Measurements from ENCODE around the gene DIS3L2. TPM values are rescaled to one million over a fixed set of nuclear protein-coding genes. Genes with fewer than 3 reads are reported as not detected.

The DIS3L2 gene
- total and polyA plus RNA-seq, 2 experiments from 2014 or later, result 15.2 to 25.3 TPM

DNA sequence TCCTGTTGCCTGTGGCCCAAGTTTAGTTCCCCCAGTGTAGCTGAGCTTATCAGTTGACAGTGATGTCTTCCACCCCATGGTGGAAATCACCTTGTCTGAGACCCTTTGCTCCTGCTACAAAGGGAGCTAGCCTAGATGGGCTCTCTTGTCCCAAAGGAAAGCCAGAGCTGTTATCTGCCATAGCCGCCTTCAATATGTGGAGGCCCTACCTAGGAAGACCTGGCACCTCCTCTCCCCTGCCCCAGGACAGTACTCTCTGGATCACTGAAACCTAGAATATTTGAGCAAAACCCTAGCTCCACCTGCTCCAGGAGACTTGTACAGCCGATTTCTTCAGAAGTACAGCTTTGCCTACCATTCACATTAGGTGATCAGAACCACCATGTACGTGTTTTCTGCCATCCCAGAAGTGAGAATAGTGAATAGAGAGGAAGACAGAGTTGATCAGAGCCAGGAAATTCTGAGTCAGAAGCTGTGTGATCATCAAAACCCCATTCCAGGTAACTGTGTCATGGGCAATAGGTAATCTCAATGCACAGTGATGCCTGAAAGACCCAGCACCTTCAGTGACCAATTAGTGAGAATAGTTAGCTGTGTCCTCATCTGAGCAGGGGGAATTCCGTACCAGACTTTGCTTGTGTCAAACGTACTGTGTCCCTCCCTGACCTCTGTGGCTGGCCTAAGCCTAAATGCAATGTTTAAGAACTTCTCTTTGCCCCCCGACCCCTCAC lies 278.6 kb downstream of the DIS3L2 start:
- H2AFZ ChIP-seq, result no peak overlapping the region
- Mint-ChIP-seq H3K4me3 (no peak overlapping the region), H3K27me3 (ENCODE audit: insufficient read depth, low read depth, poor library complexity) (no peaks in the 10 kb centered on the region), H3K27ac (no peak overlapping the region), H3K36me3 (ENCODE audit: low read depth) (no peaks in the 10 kb centered on the region), H3K9me3 (no peaks in the 10 kb centered on the region), H3K4me1 (peaks cover 8% of the 10 kb centered on the region; the same call in 2 of the 3 replicates)
- no peak overlapping the region for H3K4me3 ChIP-seq
- H3K79me2 ChIP-seq (replicated peaks; ENCODE audit: insufficient read depth), result no peaks in the 10 kb centered on the region
- no peak for DNase-seq (ENCODE audit: low spot score)
- no peaks in the 10 kb centered on the region for H3K4me1 ChIP-seq (ENCODE audit: insufficient read depth)
- H3K27me3 ChIP-seq (ENCODE audit: insufficient read depth), result no peaks in the 10 kb centered on the region
- TF ChIP-seq EZH2phosphoT487 (IDR thresholded peaks at IDR 0.05; ENCODE audit: unreplicated experiment), result no peak
- TF ChIP-seq CREB1 (CRISPR knock-in tag; IDR thresholded peaks at IDR 0.05; ENCODE audit: low read depth), result no peak
- TF ChIP-seq, protein P1, sequence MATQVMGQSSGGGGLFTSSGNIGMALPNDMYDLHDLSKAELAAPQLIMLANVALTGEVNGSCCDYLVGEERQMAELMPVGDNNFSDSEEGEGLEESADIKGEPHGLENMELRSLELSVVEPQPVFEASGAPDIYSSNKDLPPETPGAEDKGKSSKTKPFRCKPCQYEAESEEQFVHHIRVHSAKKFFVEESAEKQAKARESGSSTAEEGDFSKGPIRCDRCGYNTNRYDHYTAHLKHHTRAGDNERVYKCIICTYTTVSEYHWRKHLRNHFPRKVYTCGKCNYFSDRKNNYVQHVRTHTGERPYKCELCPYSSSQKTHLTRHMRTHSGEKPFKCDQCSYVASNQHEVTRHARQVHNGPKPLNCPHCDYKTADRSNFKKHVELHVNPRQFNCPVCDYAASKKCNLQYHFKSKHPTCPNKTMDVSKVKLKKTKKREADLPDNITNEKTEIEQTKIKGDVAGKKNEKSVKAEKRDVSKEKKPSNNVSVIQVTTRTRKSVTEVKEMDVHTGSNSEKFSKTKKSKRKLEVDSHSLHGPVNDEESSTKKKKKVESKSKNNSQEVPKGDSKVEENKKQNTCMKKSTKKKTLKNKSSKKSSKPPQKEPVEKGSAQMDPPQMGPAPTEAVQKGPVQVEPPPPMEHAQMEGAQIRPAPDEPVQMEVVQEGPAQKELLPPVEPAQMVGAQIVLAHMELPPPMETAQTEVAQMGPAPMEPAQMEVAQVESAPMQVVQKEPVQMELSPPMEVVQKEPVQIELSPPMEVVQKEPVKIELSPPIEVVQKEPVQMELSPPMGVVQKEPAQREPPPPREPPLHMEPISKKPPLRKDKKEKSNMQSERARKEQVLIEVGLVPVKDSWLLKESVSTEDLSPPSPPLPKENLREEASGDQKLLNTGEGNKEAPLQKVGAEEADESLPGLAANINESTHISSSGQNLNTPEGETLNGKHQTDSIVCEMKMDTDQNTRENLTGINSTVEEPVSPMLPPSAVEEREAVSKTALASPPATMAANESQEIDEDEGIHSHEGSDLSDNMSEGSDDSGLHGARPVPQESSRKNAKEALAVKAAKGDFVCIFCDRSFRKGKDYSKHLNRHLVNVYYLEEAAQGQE (IDR thresholded peaks at IDR 0.05; ENCODE audit: unreplicated experiment), result no peak
- TF ChIP-seq ZNF331 (CRISPR knock-in tag; IDR thresholded peaks at IDR 0.05; ENCODE audit: low read depth), result no peak
- TF ChIP-seq JUNB (IDR thresholded peaks at IDR 0.05; ENCODE audit: unreplicated experiment), result no peak
- no peak for TF ChIP-seq POLR2AphosphoS5 (IDR thresholded peaks at IDR 0.05; ENCODE audit: low read depth)
- no peak for TF ChIP-seq ZNF114 (CRISPR knock-in tag; IDR thresholded peaks at IDR 0.05)
- TF ChIP-seq STAT1 (IDR thresholded peaks at IDR 0.05; ENCODE audit: unreplicated experiment), result no peak
- H4K20me1 ChIP-seq (replicated peaks; ENCODE audit: insufficient read depth), result no peaks in the 10 kb centered on the region
- H3F3A ChIP-seq (replicated peaks; ENCODE audit: low read depth), result no peaks in the 10 kb centered on the region
- ATAC-seq, result no peak
- no peaks in the 10 kb centered on the region for H3K9me2 ChIP-seq (ENCODE audit: insufficient read depth)
- H3K27ac ChIP-seq (ENCODE audit: low read depth), result no peak overlapping the region
- H3K36me3 ChIP-seq (ENCODE audit: insufficient read depth), result no peaks in the 10 kb centered on the region
- H3K4me2 ChIP-seq, result no peak overlapping the region

DNA sequence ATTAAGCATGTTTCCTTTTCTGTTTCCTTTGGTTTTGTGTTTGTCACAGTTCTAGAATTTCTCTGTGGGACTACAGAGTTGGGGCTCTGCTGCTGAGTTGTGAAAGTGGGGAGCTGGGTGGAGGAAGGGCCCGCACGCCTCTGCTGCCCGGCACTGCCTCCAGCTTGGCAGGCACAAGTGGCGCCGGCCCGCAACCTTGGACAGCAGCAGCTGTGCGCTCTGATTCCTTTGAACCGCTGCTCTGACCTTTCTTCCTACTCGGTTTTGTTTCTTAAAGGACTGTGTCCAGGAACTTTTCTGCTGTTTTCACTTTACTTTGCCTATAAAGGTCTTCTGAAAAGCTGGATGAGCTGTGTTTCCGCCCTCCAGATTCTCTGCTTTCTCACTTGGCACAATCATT lies 279.4 kb downstream of the DIS3L2 start:
- no peaks in the 10 kb centered on the region for H3K9me3 Mint-ChIP-seq
- ATAC-seq (peak; percentile 65), DNase-seq (ENCODE audit: low spot score) (peak; percentile 32)
- H4K20me1 ChIP-seq (replicated peaks; ENCODE audit: insufficient read depth), result no peaks in the 10 kb centered on the region
- no peaks in the 10 kb centered on the region for H3K36me3 Mint-ChIP-seq (ENCODE audit: low read depth)
- H3K9me2 ChIP-seq (ENCODE audit: insufficient read depth), result no peaks in the 10 kb centered on the region
- no peaks in the 10 kb centered on the region for H3K79me2 ChIP-seq (replicated peaks; ENCODE audit: insufficient read depth)
- no peak overlapping the region for H3K27ac ChIP-seq (ENCODE audit: low read depth)
- no peaks in the 10 kb centered on the region for H3K27me3 Mint-ChIP-seq (ENCODE audit: insufficient read depth, low read depth, poor library complexity)
- no peaks in the 10 kb centered on the region for H3K27me3 ChIP-seq (ENCODE audit: insufficient read depth)
- no peaks in the 10 kb centered on the region for H3K36me3 ChIP-seq (ENCODE audit: insufficient read depth)
- H2AFZ ChIP-seq, result no peak overlapping the region
- H3K4me1 ChIP-seq (ENCODE audit: insufficient read depth), result no peaks in the 10 kb centered on the region
- H3K4me3 Mint-ChIP-seq, result no peak overlapping the region
- H3K4me2 ChIP-seq, result no peak overlapping the region
- H3K4me1 Mint-ChIP-seq, result peaks cover 4% of the 10 kb centered on the region; the same call in 2 of the 3 replicates
- H3K27ac Mint-ChIP-seq, result no peak overlapping the region
- H3K4me3 ChIP-seq, result no peak overlapping the region
- H3F3A ChIP-seq (replicated peaks; ENCODE audit: low read depth), result no peaks in the 10 kb centered on the region
- TF ChIP-seq, protein P2, sequence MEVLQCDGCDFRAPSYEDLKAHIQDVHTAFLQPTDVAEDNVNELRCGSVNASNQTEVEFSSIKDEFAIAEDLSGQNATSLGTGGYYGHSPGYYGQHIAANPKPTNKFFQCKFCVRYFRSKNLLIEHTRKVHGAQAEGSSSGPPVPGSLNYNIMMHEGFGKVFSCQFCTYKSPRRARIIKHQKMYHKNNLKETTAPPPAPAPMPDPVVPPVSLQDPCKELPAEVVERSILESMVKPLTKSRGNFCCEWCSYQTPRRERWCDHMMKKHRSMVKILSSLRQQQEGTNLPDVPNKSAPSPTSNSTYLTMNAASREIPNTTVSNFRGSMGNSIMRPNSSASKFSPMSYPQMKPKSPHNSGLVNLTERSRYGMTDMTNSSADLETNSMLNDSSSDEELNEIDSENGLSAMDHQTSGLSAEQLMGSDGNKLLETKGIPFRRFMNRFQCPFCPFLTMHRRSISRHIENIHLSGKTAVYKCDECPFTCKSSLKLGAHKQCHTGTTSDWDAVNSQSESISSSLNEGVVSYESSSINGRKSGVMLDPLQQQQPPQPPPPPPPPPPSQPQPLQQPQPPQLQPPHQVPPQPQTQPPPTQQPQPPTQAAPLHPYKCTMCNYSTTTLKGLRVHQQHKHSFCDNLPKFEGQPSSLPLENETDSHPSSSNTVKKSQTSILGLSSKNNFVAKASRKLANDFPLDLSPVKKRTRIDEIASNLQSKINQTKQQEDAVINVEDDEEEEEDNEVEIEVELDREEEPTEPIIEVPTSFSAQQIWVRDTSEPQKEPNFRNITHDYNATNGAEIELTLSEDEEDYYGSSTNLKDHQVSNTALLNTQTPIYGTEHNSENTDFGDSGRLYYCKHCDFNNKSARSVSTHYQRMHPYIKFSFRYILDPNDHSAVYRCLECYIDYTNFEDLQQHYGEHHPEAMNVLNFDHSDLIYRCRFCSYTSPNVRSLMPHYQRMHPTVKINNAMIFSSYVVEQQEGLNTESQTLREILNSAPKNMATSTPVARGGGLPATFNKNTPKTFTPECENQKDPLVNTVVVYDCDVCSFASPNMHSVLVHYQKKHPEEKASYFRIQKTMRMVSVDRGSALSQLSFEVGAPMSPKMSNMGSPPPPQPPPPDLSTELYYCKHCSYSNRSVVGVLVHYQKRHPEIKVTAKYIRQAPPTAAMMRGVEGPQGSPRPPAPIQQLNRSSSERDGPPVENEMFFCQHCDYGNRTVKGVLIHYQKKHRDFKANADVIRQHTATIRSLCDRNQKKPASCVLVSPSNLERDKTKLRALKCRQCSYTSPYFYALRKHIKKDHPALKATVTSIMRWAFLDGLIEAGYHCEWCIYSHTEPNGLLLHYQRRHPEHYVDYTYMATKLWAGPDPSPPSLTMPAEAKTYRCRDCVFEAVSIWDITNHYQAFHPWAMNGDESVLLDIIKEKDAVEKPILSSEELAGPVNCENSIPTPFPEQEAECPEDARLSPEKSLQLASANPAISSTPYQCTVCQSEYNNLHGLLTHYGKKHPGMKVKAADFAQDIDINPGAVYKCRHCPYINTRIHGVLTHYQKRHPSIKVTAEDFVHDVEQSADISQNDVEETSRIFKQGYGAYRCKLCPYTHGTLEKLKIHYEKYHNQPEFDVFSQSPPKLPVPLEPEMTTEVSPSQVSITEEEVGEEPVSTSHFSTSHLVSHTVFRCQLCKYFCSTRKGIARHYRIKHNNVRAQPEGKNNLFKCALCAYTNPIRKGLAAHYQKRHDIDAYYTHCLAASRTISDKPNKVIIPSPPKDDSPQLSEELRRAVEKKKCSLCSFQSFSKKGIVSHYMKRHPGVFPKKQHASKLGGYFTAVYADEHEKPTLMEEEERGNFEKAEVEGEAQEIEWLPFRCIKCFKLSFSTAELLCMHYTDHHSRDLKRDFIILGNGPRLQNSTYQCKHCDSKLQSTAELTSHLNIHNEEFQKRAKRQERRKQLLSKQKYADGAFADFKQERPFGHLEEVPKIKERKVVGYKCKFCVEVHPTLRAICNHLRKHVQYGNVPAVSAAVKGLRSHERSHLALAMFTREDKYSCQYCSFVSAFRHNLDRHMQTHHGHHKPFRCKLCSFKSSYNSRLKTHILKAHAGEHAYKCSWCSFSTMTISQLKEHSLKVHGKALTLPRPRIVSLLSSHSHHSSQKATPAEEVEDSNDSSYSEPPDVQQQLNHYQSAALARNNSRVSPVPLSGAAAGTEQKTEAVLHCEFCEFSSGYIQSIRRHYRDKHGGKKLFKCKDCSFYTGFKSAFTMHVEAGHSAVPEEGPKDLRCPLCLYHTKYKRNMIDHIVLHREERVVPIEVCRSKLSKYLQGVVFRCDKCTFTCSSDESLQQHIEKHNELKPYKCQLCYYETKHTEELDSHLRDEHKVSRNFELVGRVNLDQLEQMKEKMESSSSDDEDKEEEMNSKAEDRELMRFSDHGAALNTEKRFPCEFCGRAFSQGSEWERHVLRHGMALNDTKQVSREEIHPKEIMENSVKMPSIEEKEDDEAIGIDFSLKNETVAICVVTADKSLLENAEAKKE (CRISPR knock-in tag; IDR thresholded peaks at IDR 0.05), result no peak
- TF ChIP-seq, protein P3, sequence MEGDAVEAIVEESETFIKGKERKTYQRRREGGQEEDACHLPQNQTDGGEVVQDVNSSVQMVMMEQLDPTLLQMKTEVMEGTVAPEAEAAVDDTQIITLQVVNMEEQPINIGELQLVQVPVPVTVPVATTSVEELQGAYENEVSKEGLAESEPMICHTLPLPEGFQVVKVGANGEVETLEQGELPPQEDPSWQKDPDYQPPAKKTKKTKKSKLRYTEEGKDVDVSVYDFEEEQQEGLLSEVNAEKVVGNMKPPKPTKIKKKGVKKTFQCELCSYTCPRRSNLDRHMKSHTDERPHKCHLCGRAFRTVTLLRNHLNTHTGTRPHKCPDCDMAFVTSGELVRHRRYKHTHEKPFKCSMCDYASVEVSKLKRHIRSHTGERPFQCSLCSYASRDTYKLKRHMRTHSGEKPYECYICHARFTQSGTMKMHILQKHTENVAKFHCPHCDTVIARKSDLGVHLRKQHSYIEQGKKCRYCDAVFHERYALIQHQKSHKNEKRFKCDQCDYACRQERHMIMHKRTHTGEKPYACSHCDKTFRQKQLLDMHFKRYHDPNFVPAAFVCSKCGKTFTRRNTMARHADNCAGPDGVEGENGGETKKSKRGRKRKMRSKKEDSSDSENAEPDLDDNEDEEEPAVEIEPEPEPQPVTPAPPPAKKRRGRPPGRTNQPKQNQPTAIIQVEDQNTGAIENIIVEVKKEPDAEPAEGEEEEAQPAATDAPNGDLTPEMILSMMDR (conservative IDR thresholded peaks at IDR 0.05; ENCODE audit: low read depth in 2 of 2), result no peak
